Measurements from ENCODE around the gene GDF7.

Gene GDF7

GRCh38 chr2:20646446-20646845, 20.5 kb upstream of the GDF7 start:
- no peak for DNase-seq

DNA sequence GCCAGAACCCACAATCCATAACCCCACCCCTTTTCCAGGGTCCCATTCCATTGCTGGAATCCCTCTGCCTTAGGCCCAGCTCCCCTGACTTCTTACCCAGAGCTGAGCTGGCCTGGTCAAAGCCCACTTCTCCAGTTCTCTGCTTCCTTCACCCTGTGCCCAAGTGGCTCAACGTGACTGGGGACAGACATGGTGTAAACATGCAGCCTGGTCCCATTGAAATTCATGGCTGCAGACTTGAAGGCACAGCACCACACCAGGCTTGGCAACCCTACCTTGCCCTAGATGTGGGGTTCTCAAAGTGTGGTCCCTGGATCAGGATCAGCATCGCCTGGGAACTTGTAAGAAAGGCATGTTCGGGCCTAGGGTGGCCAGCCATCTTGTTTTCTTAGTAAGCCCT, 19.7 kb upstream of the GDF7 start:
- DNase-seq: no peak

- no peak for DNase-seq
Measured at GRCh38 chr2:20647738-20648137, 19.2 kb upstream of the GDF7 start.

DNA sequence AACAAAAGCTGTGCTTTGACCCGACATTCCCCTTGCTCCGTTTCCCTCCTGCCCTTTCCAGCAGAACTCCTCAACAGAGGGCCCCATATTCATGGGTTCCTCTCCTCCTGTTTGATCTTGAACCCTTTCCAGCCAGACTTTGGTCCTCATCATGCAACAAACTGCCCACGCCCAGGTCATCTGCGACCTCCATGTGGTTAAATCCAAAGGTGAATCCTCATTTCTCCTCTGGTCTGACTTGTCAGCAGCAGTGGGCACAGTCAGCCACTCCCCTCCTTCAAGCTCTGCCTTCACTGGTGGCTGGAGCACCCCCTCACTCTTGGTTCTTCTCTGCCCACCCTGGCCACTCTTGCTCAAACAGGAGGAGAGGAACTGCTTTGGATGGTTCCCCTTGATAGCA, 18.7 kb upstream of the GDF7 start:
- no peak for DNase-seq

- DNase-seq: no peak
Measured at GRCh38 chr2:20648831-20649230, 18.1 kb upstream of the GDF7 start.

GRCh38 chr2:20649576-20649975, 17.4 kb upstream of the GDF7 start:
- peak; percentile 17 for DNase-seq

- DNase-seq: no peak
Measured at GRCh38 chr2:20649976-20650375, 17.0 kb upstream of the GDF7 start.

GRCh38 chr2:20650393-20650876, 16.5 kb upstream of the GDF7 start:
- peak; percentile 37 for DNase-seq

DNA sequence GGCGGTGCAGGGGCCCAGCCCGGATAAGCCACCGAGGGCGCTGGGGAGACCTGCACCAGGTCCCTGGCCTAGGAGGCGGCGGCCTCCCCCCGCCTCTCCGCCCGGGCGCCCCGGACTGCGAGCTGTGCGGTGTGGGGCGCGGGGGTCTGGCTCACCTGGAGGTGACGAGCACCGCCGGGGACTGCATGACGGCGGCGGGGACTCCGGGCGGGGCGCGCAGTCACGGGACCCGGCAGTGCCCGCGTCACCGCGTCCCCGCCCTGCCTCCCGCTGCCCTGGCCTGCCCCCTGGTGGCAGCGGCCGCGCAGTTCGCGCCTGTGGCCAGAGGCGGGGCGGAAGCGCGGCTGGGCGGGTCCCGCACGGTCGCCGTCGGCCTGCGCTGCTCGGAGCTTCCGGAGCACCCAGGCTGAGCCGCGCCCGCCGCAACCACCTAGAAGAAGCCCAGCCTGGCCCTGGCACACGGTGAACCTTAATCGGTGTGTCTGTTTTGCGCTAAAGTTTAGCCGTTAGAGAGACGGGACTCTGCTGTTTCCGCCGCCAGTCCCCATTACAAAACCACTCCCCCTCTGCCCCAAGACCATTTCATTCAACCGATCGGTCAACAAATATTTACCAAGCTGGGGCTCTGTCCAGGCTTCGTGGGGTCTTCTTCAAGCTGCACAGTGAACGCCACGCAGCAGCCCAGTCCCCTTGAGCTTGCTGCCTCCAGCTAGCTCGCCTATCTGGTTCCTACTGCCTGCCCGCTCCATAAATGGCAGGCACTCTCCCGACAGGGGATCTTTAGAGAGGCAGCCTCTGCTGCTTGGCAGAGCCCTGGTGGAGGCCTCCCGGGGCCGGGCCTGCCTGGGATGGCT, 15.8 kb upstream of the GDF7 start, which contains the start of gene HS1BP3:
TSS of gene HS1BP3 (minus strand) at position 222 of the 854 bp plus-strand sequence. CDS start at position 187, 35 bp downstream.
- DNase-seq: peak; percentile 77

- no peak for DNase-seq
Measured at GRCh38 chr2:20651731-20652099, 15.2 kb upstream of the GDF7 start.

- DNase-seq: no peak
Measured at GRCh38 chr2:20652141-20652540, 14.8 kb upstream of the GDF7 start.

- no peak for DNase-seq
Measured at GRCh38 chr2:20652673-20653575, 14.0 kb upstream of the GDF7 start.

DNA sequence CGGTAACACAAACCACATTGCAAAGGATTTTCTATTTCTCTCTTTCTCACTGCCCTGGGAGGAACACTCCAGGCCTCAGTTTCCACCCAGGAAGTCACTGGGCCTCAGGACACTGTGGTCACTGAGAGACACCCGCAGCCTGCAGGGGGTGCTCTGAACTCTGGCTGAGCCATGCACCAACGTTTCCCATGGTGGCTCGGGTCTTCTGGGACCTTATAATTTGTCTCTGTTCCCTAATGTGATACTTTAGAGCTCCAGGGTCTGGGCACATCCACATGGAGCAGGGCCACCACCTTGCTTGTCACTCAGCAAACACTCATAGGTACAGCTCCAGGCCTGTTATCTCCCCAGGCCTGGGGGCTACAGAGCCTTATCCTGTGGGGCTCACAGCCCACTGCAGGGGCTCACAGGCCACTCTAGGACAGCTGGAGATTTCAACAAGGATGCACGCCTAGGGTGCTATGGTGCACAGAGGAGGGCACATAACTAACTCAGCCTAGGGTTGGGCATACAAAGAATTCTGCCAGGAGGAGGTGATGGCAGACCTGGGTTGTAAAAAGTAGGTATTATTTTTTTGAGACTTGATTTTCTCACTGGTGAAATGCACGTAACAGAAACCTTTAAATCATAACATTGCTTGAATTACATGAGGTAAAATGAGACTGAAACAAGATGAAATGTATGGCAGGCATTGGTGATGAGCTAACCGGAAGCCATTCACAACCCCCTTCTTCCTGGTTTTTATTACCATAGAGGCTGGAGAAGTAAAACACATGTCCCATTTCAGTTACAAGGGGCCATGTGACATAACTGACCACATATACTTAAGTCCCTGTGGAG, 13.0 kb upstream of the GDF7 start:
- no peak for DNase-seq

GRCh38 chr2:20654535-20654813, 12.5 kb upstream of the GDF7 start:
- DNase-seq: no peak

DNA sequence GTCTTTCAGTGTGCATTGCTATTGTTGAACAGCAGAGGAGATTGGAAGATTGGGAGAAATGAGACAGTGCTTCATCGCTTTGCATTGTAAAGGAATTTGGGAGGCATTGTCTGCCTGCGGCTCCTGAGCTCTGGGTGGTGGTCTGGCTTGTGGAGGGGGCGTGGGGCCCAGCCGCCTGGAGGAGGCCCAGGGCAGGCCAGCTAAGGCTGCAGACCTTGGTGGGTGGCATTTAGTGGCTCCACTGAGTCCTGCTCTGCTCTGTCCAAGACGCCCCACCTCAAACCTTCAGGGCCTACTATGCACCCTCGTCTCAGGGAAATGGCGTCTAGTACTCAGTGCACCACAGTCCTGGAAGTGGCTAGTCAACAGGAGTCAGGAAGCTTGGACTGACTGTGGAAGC, 10.4 kb upstream of the GDF7 start:
- no peak for DNase-seq

GRCh38 chr2:20657522-20658235, 9.3 kb upstream of the GDF7 start:
- no peak for DNase-seq

GRCh38 chr2:20660506-20661420, 6.2 kb upstream of the GDF7 start:
- DNase-seq: peak; percentile 23

GRCh38 chr2:20661421-20662307, 5.3 kb upstream of the GDF7 start:
- peak; percentile 75 for DNase-seq

- no peak for DNase-seq
Measured at GRCh38 chr2:20662308-20662937, 4.5 kb upstream of the GDF7 start.
